ENCODE data around the gene NMRAL1. TPM values are rescaled to one million over a fixed set of nuclear protein-coding genes. Genes with fewer than 3 reads are reported as not detected.
A peak's percentile ranks its signal among the peaks of the same experiment; 100 is the strongest.

NMRAL1 gene
- total RNA-seq, 4 donors from 2014 or later, result 41.5 to 74.5 (median 58.1) TPM

GRCh38 chr16:4489030-4489429 is 14.6 kb upstream of the NMRAL1 start:
- DNase-seq, result no peak
- Histone ChIP-seq H3K9me3 (no peaks in the 10 kb centered on the region), H3K36me3 (peaks cover 0 to 54% (median 0%) of the 10 kb centered on the region in 3 donors), H3K27ac (peak overlapping the region; percentile 49 to 73 (median 56)), H3K4me1 (peaks cover 0 to 5% (median 2%) of the 10 kb centered on the region in 4 donors), H3K4me3 (no peak overlapping the region), H3K27me3 (no peaks in the 10 kb centered on the region)
- TF ChIP-seq, protein P1, sequence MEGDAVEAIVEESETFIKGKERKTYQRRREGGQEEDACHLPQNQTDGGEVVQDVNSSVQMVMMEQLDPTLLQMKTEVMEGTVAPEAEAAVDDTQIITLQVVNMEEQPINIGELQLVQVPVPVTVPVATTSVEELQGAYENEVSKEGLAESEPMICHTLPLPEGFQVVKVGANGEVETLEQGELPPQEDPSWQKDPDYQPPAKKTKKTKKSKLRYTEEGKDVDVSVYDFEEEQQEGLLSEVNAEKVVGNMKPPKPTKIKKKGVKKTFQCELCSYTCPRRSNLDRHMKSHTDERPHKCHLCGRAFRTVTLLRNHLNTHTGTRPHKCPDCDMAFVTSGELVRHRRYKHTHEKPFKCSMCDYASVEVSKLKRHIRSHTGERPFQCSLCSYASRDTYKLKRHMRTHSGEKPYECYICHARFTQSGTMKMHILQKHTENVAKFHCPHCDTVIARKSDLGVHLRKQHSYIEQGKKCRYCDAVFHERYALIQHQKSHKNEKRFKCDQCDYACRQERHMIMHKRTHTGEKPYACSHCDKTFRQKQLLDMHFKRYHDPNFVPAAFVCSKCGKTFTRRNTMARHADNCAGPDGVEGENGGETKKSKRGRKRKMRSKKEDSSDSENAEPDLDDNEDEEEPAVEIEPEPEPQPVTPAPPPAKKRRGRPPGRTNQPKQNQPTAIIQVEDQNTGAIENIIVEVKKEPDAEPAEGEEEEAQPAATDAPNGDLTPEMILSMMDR (IDR thresholded peaks at IDR 0.05), result no peak
- TF ChIP-seq POLR2A (IDR thresholded peaks at IDR 0.05), result no peak

DNA sequence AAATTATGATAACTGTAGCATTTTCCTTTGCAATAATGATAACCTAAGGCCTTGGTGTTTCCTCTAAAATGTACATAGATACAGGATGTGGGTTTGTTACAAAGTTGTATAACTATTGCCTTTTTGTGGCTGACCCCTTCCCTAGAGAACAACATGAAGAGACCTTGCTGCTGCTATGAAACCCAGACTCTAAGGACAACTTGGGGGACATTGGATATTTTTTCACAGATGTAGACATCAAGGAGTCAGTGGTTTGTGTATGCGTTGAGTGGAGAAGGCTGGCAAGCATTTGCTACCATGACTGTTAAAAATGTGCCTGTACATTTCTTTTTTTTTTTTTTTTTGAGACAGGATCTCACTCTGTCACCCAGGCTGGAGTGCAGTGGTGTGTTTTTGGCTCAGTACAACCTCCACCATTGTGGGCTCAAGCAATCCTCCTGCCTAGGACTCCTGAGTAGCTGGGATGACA is 14.1 kb upstream of the NMRAL1 start:
- H3K4me1 ChIP-seq, result peaks cover 0 to 5% (median 2%) of the 10 kb centered on the region in 4 donors
- no peaks in the 10 kb centered on the region for H3K9me3 ChIP-seq
- H3K27me3 ChIP-seq, result no peaks in the 10 kb centered on the region
- no peak for DNase-seq
- H3K27ac ChIP-seq, result peak overlapping the region; percentile 49 to 73 (median 56)
- no peak overlapping the region for H3K4me3 ChIP-seq
- TF ChIP-seq, protein P1 (IDR thresholded peaks at IDR 0.05), result no peak
- no peak for TF ChIP-seq POLR2A (IDR thresholded peaks at IDR 0.05)
- H3K36me3 ChIP-seq, result peaks cover 0 to 59% (median 0%) of the 10 kb centered on the region in 3 donors

DNA sequence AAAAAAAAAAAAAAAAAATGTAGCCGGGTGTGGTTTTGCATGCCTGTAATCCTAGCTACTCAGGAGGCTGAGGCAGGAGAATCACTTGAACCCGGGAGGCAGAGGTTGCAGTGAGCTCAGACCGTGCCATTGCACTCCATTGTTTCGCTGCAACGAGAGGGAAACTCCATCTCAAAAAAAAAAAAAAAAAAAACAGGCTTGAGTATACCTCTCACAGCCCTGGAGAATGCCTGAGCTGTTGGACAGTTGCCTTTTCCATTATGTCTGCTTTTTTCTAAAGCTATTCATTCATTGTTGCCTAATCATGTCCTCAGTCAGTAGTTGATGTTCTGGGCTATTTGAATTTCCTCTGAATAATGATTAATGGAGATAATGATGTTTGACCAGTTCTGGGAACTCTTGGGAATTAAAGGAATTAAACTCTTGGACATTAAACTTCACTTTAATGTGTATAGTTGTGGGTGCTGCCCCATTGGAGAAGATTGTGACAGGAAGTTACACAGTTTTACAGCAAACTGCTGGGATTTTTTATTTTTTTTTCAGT is 13.6 kb upstream of the NMRAL1 start:
- H3K4me3 ChIP-seq, result no peak overlapping the region
- TF ChIP-seq, protein P1 (IDR thresholded peaks at IDR 0.05), result no peak
- TF ChIP-seq POLR2A (IDR thresholded peaks at IDR 0.05), result no peak
- no peaks in the 10 kb centered on the region for H3K9me3 ChIP-seq
- no peak for DNase-seq
- peaks cover 0 to 5% (median 2%) of the 10 kb centered on the region in 4 donors for H3K4me1 ChIP-seq
- H3K36me3 ChIP-seq, result peaks cover 0 to 63% (median 0%) of the 10 kb centered on the region in 3 donors
- peak overlapping the region in 3 of 4 donors; percentile 5 to 60 (median 49) for H3K27ac ChIP-seq
- H3K27me3 ChIP-seq, result no peaks in the 10 kb centered on the region

- peaks cover 0 to 10% (median 2%) of the 10 kb centered on the region in 4 donors for H3K4me1 ChIP-seq
- peak overlapping the region; percentile 25 to 70 (median 35) for H3K27ac ChIP-seq
- H3K9me3 ChIP-seq, result no peaks in the 10 kb centered on the region
- H3K4me3 ChIP-seq, result no peak overlapping the region
- DNase-seq, result no peak
- TF ChIP-seq, protein P1 (IDR thresholded peaks at IDR 0.05), result no peak
- TF ChIP-seq POLR2A (IDR thresholded peaks at IDR 0.05), result no peak
- peaks cover 0 to 52% (median 0%) of the 10 kb centered on the region in 3 donors for H3K36me3 ChIP-seq
- no peaks in the 10 kb centered on the region for H3K27me3 ChIP-seq
These were observed 11.9 kb upstream of the NMRAL1 start for GRCh38 chr16:4486126-4486893.

GRCh38 chr16:4481963-4482362 is 7.5 kb upstream of the NMRAL1 start:
- Histone ChIP-seq H3K4me1 (peaks cover 0 to 20% (median 1%) of the 10 kb centered on the region in 4 donors), H3K36me3 (peaks cover 0 to 33% (median 0%) of the 10 kb centered on the region in 3 donors), H3K4me3 (no peak overlapping the region), H3K27me3 (no peaks in the 10 kb centered on the region), H3K9me3 (no peaks in the 10 kb centered on the region), H3K27ac (no peak overlapping the region)
- no peak for TF ChIP-seq POLR2A (IDR thresholded peaks at IDR 0.05)
- TF ChIP-seq, protein P1 (IDR thresholded peaks at IDR 0.05), result no peak
- DNase-seq, result no peak

All from Peyer's patch (tissue), 4 donors.